Astrocyte (in vitro differentiated cells and primary cell): ENCODE measurements around the gene SYT5. TPM values are rescaled to one million over a fixed set of nuclear protein-coding genes. Genes with fewer than 3 reads are reported as not detected.

ENCODE experiments used
- DNase-seq: peaks from one replicate; pipeline ENCODE4 v3.0.0-alpha.2; 2010; ENCODE audit warnings: low read depth
- FAIRE-seq: peaks from 2 replicates; lab custom pipeline; 2011; peaks lifted over from hg19 to GRCh38; lab: Jason Lieb, UNC
- H2AFZ ChIP-seq: 2 replicates; pipeline ENCODE4 v1.6.0; 2012; ENCODE audit warnings: low read depth, low read length, inconsistent platforms
- H3K27ac ChIP-seq: 2 replicates; pipeline ENCODE4 v1.5.1; 2011; ENCODE audit warnings: low read depth, low read length, inconsistent platforms
- H3K27me3 ChIP-seq: 2 replicates; pipeline ENCODE4 v1.6.0; 2011; ENCODE audit warnings: low read length, inconsistent platforms; ENCODE audit not compliant: insufficient read depth
- H3K36me3 ChIP-seq: 2 replicates; pipeline ENCODE4 v1.5.1; 2011; ENCODE audit warnings: low read length, inconsistent platforms; ENCODE audit not compliant: insufficient read depth
- H3K4me1 ChIP-seq: 2 replicates; pipeline ENCODE4 v1.5.1; 2011; ENCODE audit warnings: low read length, inconsistent platforms; ENCODE audit not compliant: insufficient read depth
- H3K4me2 ChIP-seq: 2 replicates; pipeline ENCODE4 v1.6.0; 2012; ENCODE audit warnings: low read length, inconsistent platforms
- H3K4me3 ChIP-seq: 2 replicates; pipeline ENCODE4 v1.5.1; 2011; ENCODE audit warnings: low read depth, mild to moderate bottlenecking, low read length, inconsistent platforms; ENCODE audit not compliant: insufficient read depth
- H3K79me2 ChIP-seq: 2 replicates; pipeline ENCODE4 v1.6.0; 2012; ENCODE audit warnings: mild to moderate bottlenecking, low read length, inconsistent platforms; ENCODE audit not compliant: insufficient read depth
- H3K9ac ChIP-seq: 2 replicates; pipeline ENCODE4 v1.6.0; 2012; ENCODE audit warnings: mild to moderate bottlenecking, low read length, inconsistent platforms
- H3K9me3 ChIP-seq: 2 replicates; pipeline ENCODE4 v1.5.1; 2012; ENCODE audit warnings: low read depth, mild to moderate bottlenecking, low read length, inconsistent platforms; ENCODE audit not compliant: insufficient read depth
- H4K20me1 ChIP-seq: 2 replicates; pipeline ENCODE4 v1.6.0; 2012; ENCODE audit warnings: low read length, inconsistent platforms; ENCODE audit not compliant: insufficient read depth
- H3K27ac Mint-ChIP-seq: one replicate; pipeline ENCODE4 v1.8.0; 2021; ENCODE audit warnings: mild to moderate bottlenecking, mixed read lengths; ENCODE audit not compliant: unreplicated experiment
- H3K27me3 Mint-ChIP-seq: one replicate; pipeline ENCODE4 v1.8.0; 2021; ENCODE audit warnings: low read depth, mixed read lengths; ENCODE audit not compliant: unreplicated experiment
- H3K36me3 Mint-ChIP-seq: one replicate; pipeline ENCODE4 v1.8.0; 2021; ENCODE audit warnings: low read depth, mixed read lengths; ENCODE audit not compliant: unreplicated experiment
- H3K4me1 Mint-ChIP-seq: one replicate; pipeline ENCODE4 v1.8.0; 2021; ENCODE audit warnings: low read depth, mixed read lengths; ENCODE audit not compliant: unreplicated experiment
- H3K4me3 Mint-ChIP-seq: one replicate; pipeline ENCODE4 v1.8.0; 2021; ENCODE audit warnings: mild to moderate bottlenecking, moderate library complexity, mixed read lengths; ENCODE audit not compliant: unreplicated experiment
- H3K9me3 Mint-ChIP-seq: one replicate; pipeline ENCODE4 v1.8.0; 2021; ENCODE audit warnings: mild to moderate bottlenecking, mixed read lengths; ENCODE audit not compliant: unreplicated experiment
- CTCF ChIP-seq: IDR thresholded peaks from 2 replicates; pipeline ENCODE4 v1.5.1; 2011; ENCODE audit warnings: low read depth, mild to moderate bottlenecking, inconsistent platforms, low read length, moderate library complexity; ENCODE audit not compliant: insufficient read depth
- EZH2 ChIP-seq: IDR thresholded peaks from 2 replicates; pipeline ENCODE4 v1.6.1; 2012; ENCODE audit warnings: mild to moderate bottlenecking, low read length, inconsistent platforms; ENCODE audit not compliant: insufficient read depth
- total RNA-seq: library from RNA; stranded (reverse); gene quantifications from 2 replicates; pipeline ENCODE4 v1.2.1, GENCODE V29; 2021

SYT5 gene
- total RNA-seq, 1 donor from 2014 or later: 1.1 TPM

DNA sequence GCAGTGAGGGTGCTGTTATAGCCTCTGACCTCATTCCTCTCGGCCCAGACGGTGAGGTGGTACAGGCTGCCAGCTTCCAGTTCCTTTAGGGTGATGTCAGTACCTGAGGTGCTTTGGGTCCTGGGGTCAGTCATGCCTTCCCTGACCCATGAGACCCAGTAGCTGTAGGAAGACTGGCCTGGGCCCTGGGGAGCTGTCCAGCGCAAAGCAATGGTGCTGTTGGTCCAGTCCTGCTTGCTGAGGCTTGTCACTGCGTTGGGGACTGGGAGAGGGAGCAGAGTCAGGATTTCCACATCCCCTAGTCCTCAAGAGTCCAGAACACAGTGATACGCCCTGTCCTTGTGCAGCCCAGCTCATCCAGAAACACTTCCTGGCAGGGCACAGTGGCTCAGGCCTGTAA lies 18.6 kb upstream of the SYT5 start:
- no peak overlapping the region for H2AFZ ChIP-seq
- no peak for TF ChIP-seq EZH2
- TF ChIP-seq CTCF: no peak
- Mint-ChIP-seq H3K4me3 (no peak overlapping the region), H3K9me3 (peaks cover 3% of the 10 kb centered on the region), H3K27ac (no peak overlapping the region), H3K4me1 (no peaks in the 10 kb centered on the region), H3K36me3 (peaks cover 6% of the 10 kb centered on the region), H3K27me3 (peaks cover 37% of the 10 kb centered on the region)
- H3K9ac ChIP-seq: no peak overlapping the region
- H3K27ac ChIP-seq: no peak overlapping the region
- DNase-seq: no peak
- no peak overlapping the region for H3K4me2 ChIP-seq
- H3K9me3 ChIP-seq: no peaks in the 10 kb centered on the region
- no peak for FAIRE-seq
- H4K20me1 ChIP-seq: no peaks in the 10 kb centered on the region
- no peak overlapping the region for H3K4me3 ChIP-seq
- no peaks in the 10 kb centered on the region for H3K36me3 ChIP-seq
- H3K27me3 ChIP-seq: no peaks in the 10 kb centered on the region
- H3K4me1 ChIP-seq: no peaks in the 10 kb centered on the region
- H3K79me2 ChIP-seq: no peaks in the 10 kb centered on the region

DNA sequence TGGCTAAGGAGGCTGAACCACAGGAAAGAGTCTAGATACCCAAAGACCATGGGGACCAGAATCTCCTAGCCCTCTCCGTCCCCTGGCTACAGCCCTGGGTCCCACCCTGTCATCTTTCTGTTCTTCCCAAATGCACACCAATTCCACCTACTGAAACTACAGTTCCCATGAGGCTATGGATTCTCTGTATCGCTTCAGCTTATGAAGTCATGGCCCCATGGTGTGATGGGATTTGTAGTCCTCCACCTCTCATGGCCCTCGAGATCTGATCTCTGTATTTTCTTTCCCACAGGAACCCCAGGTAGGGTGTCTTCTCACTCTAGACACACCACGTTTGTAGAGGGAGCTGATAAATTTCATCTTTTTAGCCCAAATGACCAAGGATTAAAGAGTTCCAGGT lies 17.4 kb upstream of the SYT5 start:
- TF ChIP-seq CTCF (no peak), EZH2 (no peak)
- Histone ChIP-seq H3K9ac (no peak overlapping the region), H3K4me1 (no peaks in the 10 kb centered on the region), H3K9me3 (no peaks in the 10 kb centered on the region), H3K36me3 (no peaks in the 10 kb centered on the region), H3K4me3 (no peak overlapping the region), H4K20me1 (no peaks in the 10 kb centered on the region), H3K27me3 (no peaks in the 10 kb centered on the region), H2AFZ (no peak overlapping the region), H3K4me2 (no peak overlapping the region), H3K79me2 (no peaks in the 10 kb centered on the region), H3K27ac (no peak overlapping the region)
- DNase-seq (no peak), FAIRE-seq (no peak)
- no peak overlapping the region for H3K27ac Mint-ChIP-seq
- H3K9me3 Mint-ChIP-seq: peaks cover 3% of the 10 kb centered on the region
- H3K27me3 Mint-ChIP-seq: peaks cover 43% of the 10 kb centered on the region
- no peak overlapping the region for H3K4me3 Mint-ChIP-seq
- H3K36me3 Mint-ChIP-seq: peaks cover 6% of the 10 kb centered on the region
- H3K4me1 Mint-ChIP-seq: no peaks in the 10 kb centered on the region

GRCh38 chr19:55196803-55197202 lies 16.7 kb upstream of the SYT5 start:
- peaks cover 43% of the 10 kb centered on the region for H3K27me3 Mint-ChIP-seq
- FAIRE-seq (no peak), DNase-seq (no peak)
- no peaks in the 10 kb centered on the region for H4K20me1 ChIP-seq
- H3K4me1 Mint-ChIP-seq: no peaks in the 10 kb centered on the region
- H3K4me2 ChIP-seq: no peak overlapping the region
- H3K27ac Mint-ChIP-seq: no peak overlapping the region
- no peak overlapping the region for H3K4me3 ChIP-seq
- no peak overlapping the region for H3K9ac ChIP-seq
- no peaks in the 10 kb centered on the region for H3K4me1 ChIP-seq
- H3K9me3 ChIP-seq: no peaks in the 10 kb centered on the region
- H2AFZ ChIP-seq: no peak overlapping the region
- TF ChIP-seq EZH2: no peak
- no peak for TF ChIP-seq CTCF
- H3K36me3 Mint-ChIP-seq: peaks cover 6% of the 10 kb centered on the region
- H3K27me3 ChIP-seq: no peaks in the 10 kb centered on the region
- H3K4me3 Mint-ChIP-seq: no peak overlapping the region
- H3K36me3 ChIP-seq: no peaks in the 10 kb centered on the region
- H3K27ac ChIP-seq: no peak overlapping the region
- no peaks in the 10 kb centered on the region for H3K79me2 ChIP-seq
- peaks cover 3% of the 10 kb centered on the region for H3K9me3 Mint-ChIP-seq
